Activated CD4-positive, alpha-beta memory T cell treated with anti-CD3 and anti-CD28 coated beads, Interleukin-2, amount 10 ng/mL, durations not matched to agents 7 days and 5 days (primary cell): ENCODE data around the gene WDR7. TPM values are rescaled to one million over a fixed set of nuclear protein-coding genes. Genes with fewer than 3 reads are reported as not detected.

Source experiments
- CTCF ChIA-PET: fragments of 350-600 bp; sonication (Branson Sonifier 250); formaldehyde crosslinking; loops from one replicate; lab custom pipeline; 2021; ENCODE audit warnings: antibody characterized with exemption, inconsistent platforms; lab: Charles Lee
- POLR2A ChIA-PET: fragments of 350-600 bp; sonication (Branson Sonifier 250); formaldehyde crosslinking; loops from one replicate; lab custom pipeline; 2021; ENCODE audit warnings: antibody characterized with exemption; lab: Charles Lee
- DNase-seq: peaks from one replicate; pipeline ENCODE4 v3.0.0-alpha.2; 2020
- H3K27ac Mint-ChIP-seq: one replicate; pipeline ENCODE4 v1.8.0; 2021; ENCODE audit warnings: mild to moderate bottlenecking, mixed read lengths
- H3K27me3 Mint-ChIP-seq: one replicate; pipeline ENCODE4 v1.8.0; 2021; ENCODE audit warnings: mixed read lengths
- H3K36me3 Mint-ChIP-seq: one replicate; pipeline ENCODE4 v1.8.0; 2021; ENCODE audit warnings: low read depth, mixed read lengths
- H3K4me1 Mint-ChIP-seq: one replicate; pipeline ENCODE4 v1.8.0; 2021; ENCODE audit warnings: mixed read lengths
- H3K4me3 Mint-ChIP-seq: one replicate; pipeline ENCODE4 v1.8.0; 2021; ENCODE audit warnings: mild to moderate bottlenecking, mixed read lengths
- H3K9me3 Mint-ChIP-seq: one replicate; pipeline ENCODE4 v1.8.0; 2021; ENCODE audit warnings: mixed read lengths
- total RNA-seq, 2 experiments: library from RNA; stranded (reverse); gene quantifications; one replicate each; pipeline ENCODE4 v1.2.3, GENCODE V29; 2021

WDR7 gene
- total RNA-seq, 2 experiments from 2014 or later = 29.1 to 33.0 TPM

- no peak overlapping the region for H3K27ac Mint-ChIP-seq
- H3K36me3 Mint-ChIP-seq = no peaks in the 10 kb centered on the region
- CTCF ChIA-PET = interaction anchor here (0.7 to 1.6 kb wide), 3 partner anchors 90 to 770 kb away, joined by 3 read pairs; no protein-coding TSS in a partner anchor
- peak; percentile 19 for DNase-seq
- H3K27me3 Mint-ChIP-seq = no peaks in the 10 kb centered on the region
- POLR2A ChIA-PET = no interaction called here
- no peaks in the 10 kb centered on the region for H3K4me1 Mint-ChIP-seq
- no peaks in the 10 kb centered on the region for H3K9me3 Mint-ChIP-seq
- H3K4me3 Mint-ChIP-seq = no peak overlapping the region
Observed at GRCh38 chr18:56789004-56789888, 138.1 kb downstream of the WDR7 start.

DNA sequence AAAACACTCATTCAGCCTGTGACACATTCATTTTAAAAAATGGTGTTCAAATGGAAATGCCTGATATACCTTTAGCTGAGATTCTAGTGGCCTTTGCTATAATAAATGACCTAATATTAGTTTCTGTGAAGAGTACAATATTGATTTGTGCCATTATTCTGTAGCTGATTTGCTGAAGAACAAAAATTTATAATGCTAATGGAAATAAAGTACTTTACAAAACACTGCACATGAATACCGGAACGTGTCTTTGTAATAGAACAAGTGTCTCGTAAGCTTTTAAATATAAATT, 138.7 kb downstream of the WDR7 start:
- no peak for DNase-seq
- CTCF ChIA-PET = interaction anchor here (0.8 to 1.6 kb wide), 3 partner anchors 44 to 770 kb away, joined by 3 read pairs; no protein-coding TSS in a partner anchor
- Mint-ChIP-seq H3K36me3 (no peaks in the 10 kb centered on the region), H3K27ac (no peak overlapping the region), H3K4me3 (no peak overlapping the region), H3K4me1 (no peaks in the 10 kb centered on the region), H3K9me3 (no peaks in the 10 kb centered on the region), H3K27me3 (no peaks in the 10 kb centered on the region)
- POLR2A ChIA-PET = no interaction called here

DNA sequence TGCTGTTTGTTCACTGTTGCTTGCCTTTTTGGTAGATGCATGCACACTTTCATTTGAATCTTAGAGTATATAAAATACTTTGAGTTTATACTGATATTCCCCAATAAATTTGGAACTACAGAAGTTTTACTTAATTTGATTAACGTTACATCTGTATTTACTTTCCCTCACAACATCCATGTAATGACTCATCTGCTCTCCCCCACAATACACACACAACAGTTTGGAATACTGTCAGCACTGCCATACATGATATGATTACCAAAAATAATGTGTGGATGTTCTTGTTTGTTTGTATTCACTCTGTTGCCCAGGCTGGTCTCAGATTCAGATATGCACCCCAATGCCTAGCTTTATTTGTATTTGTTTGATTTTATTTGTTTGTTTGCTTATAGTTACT, 144.2 kb downstream of the WDR7 start:
- CTCF ChIA-PET = no interaction called here
- H3K9me3 Mint-ChIP-seq = no peaks in the 10 kb centered on the region
- POLR2A ChIA-PET = no interaction called here
- no peaks in the 10 kb centered on the region for H3K27me3 Mint-ChIP-seq
- no peak overlapping the region for H3K4me3 Mint-ChIP-seq
- H3K4me1 Mint-ChIP-seq = peaks cover 1% of the 10 kb centered on the region
- H3K36me3 Mint-ChIP-seq = no peaks in the 10 kb centered on the region
- no peak overlapping the region for H3K27ac Mint-ChIP-seq
- no peak for DNase-seq

DNA sequence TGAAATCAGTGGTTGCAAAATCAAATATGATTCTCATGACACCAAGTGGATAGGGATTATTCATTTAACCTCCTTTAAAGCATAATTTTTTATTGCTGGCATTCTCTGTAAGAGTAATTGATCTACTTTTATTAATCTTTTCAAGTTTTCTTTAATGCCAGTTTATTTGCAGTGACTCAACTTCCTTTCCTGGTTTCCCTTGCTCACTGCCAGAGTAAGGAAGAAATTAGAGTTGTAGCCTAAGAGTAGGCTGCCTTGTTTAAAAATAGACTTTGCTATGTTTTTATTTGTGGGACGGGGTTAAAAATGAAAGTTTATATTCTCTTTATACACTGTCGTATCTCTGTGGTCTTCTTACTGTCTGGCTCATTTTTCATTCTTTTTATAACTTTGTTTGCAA, 148.6 kb downstream of the WDR7 start:
- Mint-ChIP-seq H3K27ac (no peak overlapping the region), H3K9me3 (no peaks in the 10 kb centered on the region), H3K27me3 (no peaks in the 10 kb centered on the region), H3K36me3 (peaks cover 12% of the 10 kb centered on the region), H3K4me1 (peaks cover 1% of the 10 kb centered on the region), H3K4me3 (no peak overlapping the region)
- POLR2A ChIA-PET = no interaction called here
- CTCF ChIA-PET = no interaction called here
- no peak for DNase-seq

GRCh38 chr18:56803051-56803450, 151.9 kb downstream of the WDR7 start:
- Mint-ChIP-seq H3K4me1 (peaks cover 1% of the 10 kb centered on the region), H3K27me3 (no peaks in the 10 kb centered on the region), H3K9me3 (no peaks in the 10 kb centered on the region), H3K36me3 (peaks cover 17% of the 10 kb centered on the region), H3K4me3 (no peak overlapping the region), H3K27ac (no peak overlapping the region)
- POLR2A ChIA-PET = no interaction called here
- no peak for DNase-seq
- CTCF ChIA-PET = no interaction called here

DNA sequence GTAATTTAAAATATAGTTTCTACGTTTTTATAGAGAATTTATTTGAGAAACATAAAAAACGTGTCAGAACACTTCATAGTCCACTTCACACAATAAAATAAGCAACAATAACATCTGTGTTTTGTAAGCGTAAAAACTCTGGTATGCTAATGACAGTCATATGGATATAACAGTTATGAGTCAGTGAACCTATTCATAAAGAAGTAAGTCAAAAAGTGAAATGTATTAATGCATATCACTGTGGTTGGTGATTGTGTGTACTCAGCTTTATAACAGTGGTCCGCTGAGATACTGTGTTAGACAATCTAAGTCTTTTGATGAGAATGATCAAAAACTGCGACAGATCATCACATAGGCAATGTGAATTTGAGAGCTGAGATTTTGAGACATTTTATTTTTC, 153.2 kb downstream of the WDR7 start:
- no peaks in the 10 kb centered on the region for H3K9me3 Mint-ChIP-seq
- ChIA-PET CTCF (no interaction called here), POLR2A (no interaction called here)
- no peaks in the 10 kb centered on the region for H3K27me3 Mint-ChIP-seq
- DNase-seq = no peak
- H3K4me1 Mint-ChIP-seq = peaks cover 1% of the 10 kb centered on the region
- no peak overlapping the region for H3K4me3 Mint-ChIP-seq
- no peak overlapping the region for H3K27ac Mint-ChIP-seq
- H3K36me3 Mint-ChIP-seq = peaks cover 17% of the 10 kb centered on the region

DNA sequence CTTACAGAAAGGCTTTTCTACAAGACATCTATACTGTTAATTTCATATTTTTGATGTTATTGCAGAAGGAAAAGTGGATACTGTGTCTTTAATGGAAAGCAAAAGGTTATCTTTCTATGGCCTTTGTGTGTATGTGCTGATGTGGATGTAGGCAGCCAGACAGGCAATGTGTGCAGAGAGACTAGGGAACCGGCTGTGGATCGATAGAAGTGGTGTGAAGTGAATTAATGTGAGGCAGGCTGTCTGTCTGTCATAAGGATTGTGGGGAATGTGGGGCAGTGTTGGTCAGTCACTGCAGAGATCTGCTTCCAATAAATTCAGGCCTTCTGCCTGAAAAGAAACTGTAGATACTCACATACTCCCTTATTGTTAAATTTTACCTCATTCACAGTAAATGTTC, 156.7 kb downstream of the WDR7 start:
- CTCF ChIA-PET = no interaction called here

GRCh38 chr18:56812674-56813073, 161.5 kb downstream of the WDR7 start:
- DNase-seq = no peak
- H3K36me3 Mint-ChIP-seq = peaks cover 6% of the 10 kb centered on the region
- no peaks in the 10 kb centered on the region for H3K27me3 Mint-ChIP-seq
- no peaks in the 10 kb centered on the region for H3K9me3 Mint-ChIP-seq
- no peak overlapping the region for H3K4me3 Mint-ChIP-seq
- ChIA-PET CTCF (no interaction called here), POLR2A (no interaction called here)
- no peak overlapping the region for H3K27ac Mint-ChIP-seq
- H3K4me1 Mint-ChIP-seq = no peaks in the 10 kb centered on the region

More for the DNA sequence above, 156.7 kb downstream of the WDR7 start:
- no peak overlapping the region for H3K27ac Mint-ChIP-seq
- no peaks in the 10 kb centered on the region for H3K9me3 Mint-ChIP-seq
- no peak overlapping the region for H3K4me3 Mint-ChIP-seq
- H3K36me3 Mint-ChIP-seq = peaks cover 14% of the 10 kb centered on the region
- no peaks in the 10 kb centered on the region for H3K27me3 Mint-ChIP-seq
- POLR2A ChIA-PET = no interaction called here
- DNase-seq = no peak
- H3K4me1 Mint-ChIP-seq = no peaks in the 10 kb centered on the region

DNA sequence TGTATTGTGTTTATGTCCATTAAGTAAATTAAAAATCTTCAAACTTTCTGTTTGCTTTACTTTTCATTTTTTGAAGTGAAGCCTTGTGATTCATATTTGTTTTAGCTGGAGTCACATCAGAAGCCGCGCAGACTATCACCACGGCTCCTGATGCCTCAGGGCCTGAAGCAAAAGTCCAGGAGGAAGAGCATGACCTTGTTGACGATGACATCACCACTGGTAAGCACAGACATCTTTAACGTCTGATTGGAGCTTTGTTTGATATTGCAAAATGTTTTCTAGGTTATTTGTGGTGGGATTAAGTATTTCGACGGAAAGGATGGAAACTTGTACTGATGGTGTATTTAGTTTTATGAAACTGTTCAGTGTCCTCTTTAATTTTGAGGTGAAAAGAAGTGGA, 164.8 kb downstream of the WDR7 start:
- Mint-ChIP-seq H3K9me3 (no peaks in the 10 kb centered on the region), H3K27ac (no peak overlapping the region), H3K4me3 (no peak overlapping the region), H3K36me3 (peaks cover 3% of the 10 kb centered on the region), H3K27me3 (no peaks in the 10 kb centered on the region), H3K4me1 (no peaks in the 10 kb centered on the region)
- ChIA-PET CTCF (no interaction called here), POLR2A (no interaction called here)
- DNase-seq = no peak

GRCh38 chr18:56823986-56824565, 172.9 kb downstream of the WDR7 start:
- no peak for DNase-seq
- Mint-ChIP-seq H3K27ac (no peak overlapping the region), H3K9me3 (peaks cover 6% of the 10 kb centered on the region), H3K36me3 (peaks cover 12% of the 10 kb centered on the region), H3K4me1 (peaks cover 6% of the 10 kb centered on the region), H3K4me3 (no peak overlapping the region), H3K27me3 (no peaks in the 10 kb centered on the region)
- ChIA-PET POLR2A (no interaction called here), CTCF (no interaction called here)

DNA sequence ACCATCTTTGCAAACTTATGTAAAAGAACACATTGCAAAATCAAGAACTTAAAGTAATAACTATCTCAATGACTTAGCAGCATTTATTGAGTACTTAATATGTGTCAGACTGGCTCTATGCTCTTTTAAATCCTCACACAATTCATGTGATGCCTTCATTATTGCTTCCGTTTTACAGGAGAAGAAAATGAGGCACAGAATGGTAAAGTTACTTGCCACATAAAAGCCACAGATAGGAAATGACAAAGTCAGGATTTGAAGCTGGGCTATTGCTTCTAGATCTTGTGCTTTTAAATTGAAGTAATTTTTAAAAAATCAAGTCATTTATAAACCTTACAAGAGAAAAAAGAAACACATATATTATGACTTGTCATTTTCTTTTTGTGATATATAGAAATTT, 174.2 kb downstream of the WDR7 start:
- peaks cover 6% of the 10 kb centered on the region for H3K4me1 Mint-ChIP-seq

DNA sequence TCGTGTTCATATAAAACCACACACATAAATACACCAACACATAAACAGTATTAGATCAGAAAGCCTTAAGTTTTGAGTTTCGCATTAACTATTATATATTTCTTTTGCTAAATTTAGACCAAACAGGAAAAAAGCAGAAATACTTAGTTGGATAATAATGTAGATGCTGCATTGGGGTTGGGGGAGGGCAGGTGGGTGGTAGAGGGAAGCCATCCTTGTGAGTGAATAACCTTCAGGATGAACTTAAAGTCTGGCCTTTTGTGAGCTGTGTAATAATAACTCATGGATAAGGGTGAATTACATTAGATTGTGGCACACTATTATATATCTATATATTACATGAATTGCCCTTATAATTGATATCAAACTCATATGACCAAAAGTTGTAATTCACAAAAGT, 174.7 kb downstream of the WDR7 start:
- peaks cover 6% of the 10 kb centered on the region for H3K4me1 Mint-ChIP-seq
- H3K36me3 Mint-ChIP-seq = peaks cover 12% of the 10 kb centered on the region
- peaks cover 6% of the 10 kb centered on the region for H3K9me3 Mint-ChIP-seq
- ChIA-PET POLR2A (no interaction called here), CTCF (no interaction called here)
- no peak overlapping the region for H3K27ac Mint-ChIP-seq
- no peaks in the 10 kb centered on the region for H3K27me3 Mint-ChIP-seq
- no peak overlapping the region for H3K4me3 Mint-ChIP-seq
- no peak for DNase-seq

More for the DNA sequence above, 174.2 kb downstream of the WDR7 start:
- Mint-ChIP-seq H3K4me3 (no peak overlapping the region), H3K36me3 (peaks cover 12% of the 10 kb centered on the region), H3K27ac (no peak overlapping the region), H3K9me3 (peaks cover 6% of the 10 kb centered on the region), H3K27me3 (no peaks in the 10 kb centered on the region)
- ChIA-PET CTCF (no interaction called here), POLR2A (no interaction called here)
- DNase-seq = no peak

GRCh38 chr18:56831988-56832387, 180.8 kb downstream of the WDR7 start:
- CTCF ChIA-PET = no interaction called here
- POLR2A ChIA-PET = no interaction called here
- Mint-ChIP-seq H3K4me3 (no peak overlapping the region), H3K36me3 (peaks cover 7% of the 10 kb centered on the region), H3K27me3 (no peaks in the 10 kb centered on the region), H3K9me3 (peaks cover 6% of the 10 kb centered on the region), H3K27ac (no peak overlapping the region), H3K4me1 (no peaks in the 10 kb centered on the region)
- no peak for DNase-seq

DNA sequence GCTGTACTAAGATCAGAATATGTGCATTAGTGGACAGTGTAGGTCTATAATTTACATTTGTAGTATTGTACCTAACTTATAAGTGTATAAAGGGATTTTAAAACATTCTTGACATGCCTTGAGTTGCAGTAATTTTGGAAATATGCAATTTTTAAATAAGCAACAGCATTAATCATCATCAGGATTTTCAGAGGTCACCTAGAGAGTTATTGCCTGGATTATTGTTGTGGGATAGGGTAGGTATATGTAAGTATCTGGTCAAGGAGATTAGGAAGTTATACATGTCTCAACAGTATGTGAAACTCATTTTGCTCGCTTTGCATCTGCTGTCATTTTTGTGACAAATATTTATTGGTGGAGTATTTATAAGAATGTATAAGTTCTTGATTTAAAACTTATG, 184.2 kb downstream of the WDR7 start:
- Mint-ChIP-seq H3K36me3 (peaks cover 3% of the 10 kb centered on the region), H3K4me1 (no peaks in the 10 kb centered on the region), H3K27me3 (no peaks in the 10 kb centered on the region), H3K27ac (no peak overlapping the region), H3K4me3 (no peak overlapping the region), H3K9me3 (no peaks in the 10 kb centered on the region)
- POLR2A ChIA-PET = no interaction called here
- no peak for DNase-seq
- CTCF ChIA-PET = no interaction called here
